DMS114 treated with DMSO at 0.1 percent for 48 hours (cell line): ENCODE results near the gene RASAL2.

Experiments used
- DNase-seq: peaks from one replicate; lab custom pipeline; 2025; ENCODE audit not compliant: unreplicated experiment; lab: John Stamatoyannopoulos, UW

The RASAL2 gene

DNA sequence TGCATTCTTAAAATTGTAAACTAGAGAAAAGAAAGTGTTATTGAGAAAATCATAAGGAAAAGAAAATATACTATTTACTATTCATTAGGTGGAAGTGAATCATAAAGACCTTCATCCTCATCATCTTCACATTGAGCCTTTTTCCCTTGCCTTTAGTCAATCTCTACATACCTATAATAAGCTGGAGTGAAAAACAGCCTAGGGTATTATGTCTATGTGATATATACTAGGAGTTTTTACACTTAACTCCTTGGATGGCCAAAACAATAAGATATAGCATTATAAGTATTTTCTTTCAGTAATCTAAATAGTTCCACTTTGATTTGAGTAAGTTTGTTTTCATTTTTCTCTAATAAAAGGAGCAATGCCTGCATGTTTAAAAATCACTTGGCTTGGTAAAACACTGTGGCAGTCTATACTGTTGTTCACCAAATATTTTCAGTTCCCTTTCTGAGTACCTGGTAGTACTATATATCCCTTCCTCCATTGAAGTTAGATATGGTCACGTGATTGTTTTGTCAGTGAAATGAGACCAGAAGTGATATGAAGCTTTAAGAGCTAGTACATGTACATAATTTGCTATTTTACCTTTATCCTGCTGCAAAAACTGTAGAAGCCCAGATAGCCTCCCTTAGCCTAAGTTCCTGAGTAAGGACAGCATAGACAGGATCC, 324.5 kb downstream of the RASAL2 start:
- DNase-seq, result no peak

DNA sequence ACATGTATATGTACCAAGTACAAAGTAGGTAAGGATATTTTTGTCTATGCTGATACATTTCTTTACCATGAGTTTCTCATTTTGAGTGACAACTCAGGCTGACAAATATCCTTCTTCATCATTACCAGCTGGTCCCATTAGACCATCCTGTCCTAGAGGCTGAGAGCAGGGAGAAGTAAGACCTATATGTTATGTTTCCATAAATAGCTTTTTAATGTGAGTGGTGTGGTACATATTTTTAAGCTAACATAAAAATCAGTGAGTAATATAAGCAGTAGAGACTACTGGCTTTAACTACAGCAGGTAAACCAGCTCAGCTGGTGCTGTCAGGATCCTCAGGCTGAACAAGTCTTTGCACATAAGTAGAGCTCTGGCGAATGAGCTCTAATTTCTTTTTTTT, 340.5 kb downstream of the RASAL2 start:
- no peak for DNase-seq

DNA sequence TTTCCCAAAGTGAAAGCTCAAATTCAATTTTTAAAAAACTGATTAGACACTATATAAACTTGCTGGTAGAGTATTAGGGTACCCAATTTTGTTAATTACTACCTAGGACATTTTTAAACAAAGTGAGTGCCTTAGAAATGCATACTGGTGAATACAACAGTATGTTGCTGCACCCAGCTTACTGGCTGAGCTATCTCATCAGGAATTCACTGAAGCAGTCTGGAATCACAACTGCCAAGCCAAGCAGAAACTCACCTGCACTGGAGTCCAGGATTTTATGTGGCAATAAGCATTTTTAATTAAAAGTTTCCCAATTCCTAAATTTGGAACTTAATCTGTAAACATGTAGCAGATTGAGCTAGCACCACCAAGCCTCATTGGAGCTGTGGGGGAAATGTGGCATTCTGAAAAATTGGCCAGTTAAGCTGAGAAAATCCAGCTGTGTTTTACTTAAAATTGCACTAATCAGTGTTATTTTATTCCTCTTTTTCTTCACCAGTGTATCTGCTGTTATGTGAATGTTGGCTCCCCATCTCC, 341.1 kb downstream of the RASAL2 start:
- DNase-seq, result no peak

DNA sequence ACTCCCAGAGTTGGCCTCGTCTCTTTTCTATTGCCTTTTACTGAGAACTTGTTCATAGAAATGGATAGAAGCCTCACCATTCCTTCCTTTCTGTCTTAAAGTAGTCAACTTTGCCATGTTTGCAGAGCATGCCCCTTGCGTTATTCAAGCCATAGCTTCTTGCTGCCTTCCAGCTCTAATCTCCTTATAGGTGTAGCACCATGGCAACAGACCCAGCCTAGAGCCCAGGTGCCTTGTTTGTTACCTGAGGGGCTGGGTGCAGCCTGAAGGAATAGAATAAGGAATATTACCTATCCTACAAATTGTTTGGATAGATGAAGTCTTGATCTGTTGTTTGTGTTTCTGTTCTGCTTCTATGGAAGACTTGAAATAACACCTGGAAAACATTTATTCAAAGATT, 343.0 kb downstream of the RASAL2 start:
- no peak for DNase-seq

DNA sequence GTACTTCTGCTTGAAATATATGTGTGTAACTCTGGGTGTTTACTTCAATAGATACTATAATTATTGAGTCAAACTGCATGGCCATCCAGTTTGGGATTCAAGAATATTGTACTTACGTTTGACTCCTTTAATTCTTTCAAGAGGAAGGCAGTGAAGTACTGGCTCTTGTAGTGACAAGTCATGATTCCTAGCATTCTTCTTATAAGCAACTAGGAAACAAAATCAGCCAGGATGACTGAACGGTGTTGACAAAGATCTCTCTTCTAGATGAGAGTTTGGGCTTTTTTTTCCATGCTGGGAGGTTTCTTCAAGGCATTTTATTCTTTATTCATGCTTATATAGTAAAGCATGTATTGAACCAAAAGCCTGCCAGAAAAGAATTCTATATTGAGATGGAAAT, 344.5 kb downstream of the RASAL2 start:
- no peak for DNase-seq

DNA sequence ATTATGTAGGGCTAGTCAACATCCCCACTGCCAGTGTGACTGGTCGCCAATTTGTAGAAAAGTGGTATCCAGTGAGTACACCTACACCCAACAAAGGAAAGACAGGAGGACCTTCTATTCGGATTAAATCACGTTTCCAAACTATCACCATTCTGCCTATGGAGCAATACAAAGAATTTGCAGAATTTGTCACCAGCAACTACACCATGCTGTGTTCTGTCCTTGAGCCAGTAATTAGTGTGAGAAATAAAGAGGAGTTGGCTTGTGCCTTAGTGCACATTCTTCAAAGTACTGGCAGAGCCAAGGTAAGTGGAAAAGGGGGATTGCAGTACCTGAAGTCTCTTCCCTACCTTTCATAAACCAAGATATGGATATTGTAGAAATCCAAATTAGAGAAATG, 349.0 kb downstream of the RASAL2 start:
- DNase-seq, result no peak

DNA sequence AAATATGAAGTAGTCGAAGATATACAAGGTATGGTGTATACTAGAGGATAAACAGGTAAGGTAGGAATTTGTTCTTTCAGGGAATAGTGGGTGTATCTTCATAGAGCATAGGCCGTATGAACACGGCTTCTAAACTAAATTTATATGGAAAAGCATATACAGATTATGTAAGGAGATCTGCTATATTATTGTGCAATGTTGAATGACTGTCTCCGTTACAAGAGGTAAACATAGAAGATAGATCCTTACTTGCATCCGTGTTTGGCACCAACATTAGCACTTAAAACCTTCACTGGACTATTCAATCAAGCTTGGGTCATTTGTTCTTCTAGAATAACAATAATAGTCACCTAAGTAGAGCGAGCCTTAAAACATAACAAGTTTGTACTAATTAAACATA, 357.0 kb downstream of the RASAL2 start:
- no peak for DNase-seq

DNA sequence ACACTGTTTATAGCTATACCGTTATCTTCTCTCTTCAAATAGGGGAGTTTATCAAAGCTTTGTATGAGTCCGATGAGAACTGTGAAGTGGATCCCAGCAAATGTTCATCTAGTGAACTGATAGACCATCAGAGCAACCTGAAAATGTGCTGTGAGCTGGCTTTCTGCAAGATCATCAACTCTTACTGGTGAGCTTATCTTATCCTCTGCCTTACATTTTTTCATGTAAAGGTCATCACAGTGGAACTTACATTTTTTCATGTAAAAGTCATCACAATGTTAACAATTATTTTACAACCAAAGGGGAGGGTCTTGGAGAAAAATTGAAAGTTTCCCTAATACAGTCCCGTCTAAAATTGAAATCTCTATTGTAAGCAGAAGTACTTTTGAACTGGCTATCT, 357.6 kb downstream of the RASAL2 start:
- DNase-seq, result no peak

DNA sequence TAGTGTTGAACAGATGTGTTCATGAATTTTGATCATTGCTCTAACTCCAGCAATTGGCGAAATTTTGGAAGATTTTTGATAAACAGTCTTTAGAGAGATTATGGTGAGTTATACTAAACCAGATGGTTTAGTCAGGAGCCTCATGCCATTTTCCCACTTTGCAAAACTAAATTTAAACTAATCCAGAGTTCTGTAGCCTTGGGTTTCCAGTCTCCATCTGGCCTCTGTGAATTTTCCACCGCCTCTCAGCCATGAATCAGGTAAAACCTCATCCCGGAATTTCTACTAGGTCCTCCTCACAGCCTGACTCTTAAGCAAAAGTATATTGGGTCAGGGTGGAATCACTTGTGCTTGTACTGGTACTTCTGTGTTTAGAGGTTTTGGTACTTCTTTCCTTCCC, 358.1 kb downstream of the RASAL2 start:
- no peak for DNase-seq

DNA sequence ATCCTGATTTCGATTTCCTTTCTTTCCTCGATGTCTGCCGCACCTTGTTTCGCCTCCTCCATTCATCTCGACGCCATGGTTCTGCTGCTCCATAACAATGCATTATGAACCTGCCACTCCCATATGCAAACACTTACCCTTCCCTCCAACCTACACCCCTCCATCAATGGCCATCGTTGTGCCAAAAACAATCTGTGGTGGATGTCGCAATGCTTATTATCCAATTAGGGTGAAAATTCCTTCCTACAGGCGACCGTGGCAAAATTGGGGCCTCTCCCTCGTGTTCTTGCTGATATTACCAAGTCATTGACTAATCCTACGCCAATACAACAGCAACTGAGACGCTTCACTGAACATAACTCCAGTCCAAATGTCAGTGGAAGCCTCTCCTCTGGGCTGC, 362.6 kb downstream of the RASAL2 start:
- no peak for DNase-seq

DNA sequence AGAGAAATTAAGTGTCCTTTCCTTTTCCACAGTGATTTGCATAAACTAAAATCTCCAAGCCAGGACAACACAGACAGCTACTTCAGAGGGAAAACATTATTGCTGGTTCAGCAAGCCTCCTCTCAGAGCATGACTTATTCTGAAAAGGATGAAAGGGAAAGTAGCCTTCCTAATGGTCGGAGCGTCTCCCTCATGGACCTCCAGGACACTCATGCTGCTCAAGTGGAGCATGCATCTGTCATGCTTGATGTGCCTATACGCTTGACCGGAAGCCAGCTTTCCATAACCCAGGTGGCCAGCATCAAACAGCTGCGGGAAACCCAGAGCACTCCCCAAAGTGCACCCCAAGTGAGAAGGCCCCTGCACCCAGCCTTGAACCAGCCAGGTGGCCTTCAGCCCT, 363.7 kb downstream of the RASAL2 start:
- DNase-seq, result no peak

DNA sequence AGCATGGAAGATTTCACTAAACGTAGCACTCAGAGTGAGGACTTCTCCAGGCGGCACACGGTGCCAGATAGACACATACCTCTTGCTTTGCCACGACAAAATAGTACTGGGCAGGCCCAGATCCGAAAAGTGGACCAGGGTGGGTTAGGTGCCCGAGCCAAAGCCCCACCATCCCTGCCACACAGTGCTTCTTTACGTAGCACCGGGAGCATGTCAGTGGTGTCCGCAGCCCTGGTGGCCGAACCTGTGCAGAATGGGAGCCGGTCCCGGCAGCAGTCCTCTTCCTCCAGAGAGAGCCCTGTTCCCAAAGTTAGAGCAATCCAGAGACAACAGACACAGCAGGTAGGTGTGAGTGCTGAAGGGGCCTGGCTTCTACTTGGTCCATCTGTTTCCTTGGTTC, 364.3 kb downstream of the RASAL2 start:
- DNase-seq, result no peak

DNA sequence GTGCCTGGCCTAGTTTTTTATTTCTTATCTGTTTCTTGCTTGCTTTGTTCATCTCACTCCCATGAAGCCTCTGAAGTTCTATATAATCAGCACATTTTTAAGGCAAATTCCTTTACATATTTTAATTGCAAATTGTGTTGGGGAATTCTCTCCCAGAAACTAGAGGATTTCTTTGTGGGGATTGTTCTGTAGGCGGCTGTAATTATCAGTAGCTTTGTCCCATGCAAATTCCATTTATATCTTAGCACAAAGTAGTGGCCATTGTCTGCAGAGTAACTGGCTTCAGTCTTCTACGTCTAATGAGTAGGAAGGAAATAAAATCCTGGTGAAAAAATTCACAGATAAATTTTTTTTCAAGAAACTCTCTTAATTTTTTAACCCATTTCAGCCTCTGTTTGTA, 367.2 kb downstream of the RASAL2 start:
- DNase-seq, result no peak

DNA sequence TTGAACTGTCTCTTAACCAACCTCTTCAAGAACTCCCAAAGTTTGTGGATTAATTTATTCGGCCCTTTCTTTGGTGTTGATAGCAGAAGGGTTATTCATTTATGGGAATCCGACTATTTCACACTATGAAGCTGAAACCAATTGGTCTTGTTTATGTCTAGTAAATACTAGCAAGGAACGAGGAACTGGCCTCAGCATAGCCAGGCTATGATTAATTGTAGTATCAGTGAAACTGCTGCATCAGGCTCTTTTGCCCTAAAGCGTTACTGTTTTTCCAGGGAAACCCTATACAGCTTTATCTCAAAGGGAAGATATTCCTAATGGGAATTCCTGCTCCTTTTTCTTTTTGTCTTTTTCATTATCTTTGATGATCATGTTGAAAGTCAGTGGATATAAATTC, 367.8 kb downstream of the RASAL2 start:
- DNase-seq, result no peak

DNA sequence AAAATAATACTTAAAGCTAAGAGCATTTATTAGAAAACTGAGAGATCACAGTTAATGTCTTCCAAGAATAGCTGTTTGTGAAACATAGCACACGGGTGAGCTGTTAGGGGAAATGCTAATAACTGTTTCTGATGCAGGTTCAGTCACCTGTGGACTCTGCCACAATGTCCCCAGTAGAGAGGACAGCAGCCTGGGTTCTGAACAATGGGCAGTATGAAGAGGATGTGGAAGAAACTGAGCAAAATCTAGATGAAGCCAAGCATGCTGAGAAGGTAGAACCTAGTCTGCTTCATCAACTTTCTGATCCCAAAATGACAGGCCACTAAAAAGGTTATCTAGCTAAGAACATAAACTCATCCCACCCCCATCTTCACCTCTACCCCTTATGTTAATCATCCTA, 370.2 kb downstream of the RASAL2 start:
- no peak for DNase-seq

DNA sequence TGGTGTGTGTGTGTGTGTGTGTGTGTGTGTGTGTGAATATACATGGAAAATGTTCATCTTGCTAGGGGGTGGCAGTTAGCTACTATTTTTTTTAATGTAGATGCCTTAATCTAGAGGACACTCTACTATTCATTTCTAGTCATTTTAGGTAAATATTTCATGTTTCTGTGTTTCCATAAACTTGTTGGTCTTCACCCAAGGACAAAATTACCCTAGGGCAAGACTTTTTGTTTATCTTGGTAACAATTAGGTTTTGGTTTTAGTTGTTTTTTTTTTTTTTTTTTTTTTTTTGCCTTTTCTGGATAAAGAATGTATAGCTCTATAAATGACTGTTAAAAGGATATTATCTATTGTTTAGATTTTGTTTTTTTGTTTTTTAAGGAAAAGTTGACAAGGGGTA, 370.7 kb downstream of the RASAL2 start:
- no peak for DNase-seq

DNA sequence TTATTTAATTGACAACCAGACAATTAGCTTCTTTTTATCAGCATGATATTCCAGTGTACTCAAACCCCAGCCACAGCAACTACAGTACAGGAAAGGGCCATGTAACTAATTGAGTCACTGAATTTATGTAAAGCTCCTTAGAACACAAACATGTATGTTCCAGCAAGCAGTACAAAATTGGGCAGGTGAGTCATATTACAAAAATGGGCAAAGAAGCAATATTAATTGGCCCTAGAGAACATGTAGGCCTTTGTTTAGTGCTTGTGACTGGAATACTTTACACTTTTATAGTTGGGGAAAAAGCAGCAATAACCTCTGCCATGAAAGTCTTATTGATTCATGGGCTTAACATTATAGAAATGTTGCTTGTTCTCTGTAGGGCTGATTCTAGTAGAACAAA, 371.1 kb downstream of the RASAL2 start:
- DNase-seq, result no peak

DNA sequence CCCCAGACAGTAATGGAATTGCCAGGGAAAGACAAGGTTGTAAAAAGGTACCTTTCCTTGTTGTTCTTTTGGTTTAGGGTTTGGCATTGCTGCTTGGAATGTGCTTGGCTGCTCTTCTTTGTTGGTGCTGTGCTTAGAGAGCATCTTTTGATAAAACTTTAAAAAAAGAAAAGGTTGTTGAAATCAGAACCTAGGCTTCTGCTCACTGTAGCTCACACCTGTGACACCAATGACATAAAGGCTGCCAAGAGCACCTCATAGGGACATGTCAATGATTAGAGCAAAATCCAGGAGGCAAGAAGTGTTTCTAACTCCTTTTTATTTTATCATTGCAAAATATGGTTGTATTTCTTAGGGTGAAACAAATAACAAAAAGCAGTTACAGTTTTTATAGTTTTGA, 373.9 kb downstream of the RASAL2 start:
- DNase-seq, result no peak

DNA sequence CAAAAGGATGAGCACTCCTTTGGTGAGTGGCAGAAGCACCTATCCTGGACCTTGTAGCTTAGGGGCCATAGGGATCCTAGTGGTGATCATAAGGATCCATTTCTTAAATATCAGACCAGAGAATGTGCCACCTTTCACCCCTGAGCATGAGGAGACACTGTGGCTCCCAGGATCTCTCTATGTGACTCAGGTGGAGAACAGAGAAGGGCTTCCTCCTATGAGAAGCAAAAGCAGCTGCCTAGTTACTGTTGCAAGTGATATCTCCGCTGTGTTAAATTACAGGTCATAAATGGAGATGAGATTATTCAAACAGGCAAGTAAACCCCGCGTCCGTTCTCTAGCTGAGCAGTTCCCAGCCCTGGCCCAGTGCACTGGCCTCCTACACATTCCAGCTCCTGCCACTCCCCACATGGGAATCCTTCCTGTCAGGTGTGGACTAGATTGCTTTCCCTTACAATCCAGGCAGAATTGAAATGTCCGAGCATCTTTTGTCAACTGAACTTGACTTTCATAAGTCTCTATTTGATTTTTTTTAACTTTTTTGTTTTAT, 376.6 kb downstream of the RASAL2 start:
- DNase-seq, result no peak

DNA sequence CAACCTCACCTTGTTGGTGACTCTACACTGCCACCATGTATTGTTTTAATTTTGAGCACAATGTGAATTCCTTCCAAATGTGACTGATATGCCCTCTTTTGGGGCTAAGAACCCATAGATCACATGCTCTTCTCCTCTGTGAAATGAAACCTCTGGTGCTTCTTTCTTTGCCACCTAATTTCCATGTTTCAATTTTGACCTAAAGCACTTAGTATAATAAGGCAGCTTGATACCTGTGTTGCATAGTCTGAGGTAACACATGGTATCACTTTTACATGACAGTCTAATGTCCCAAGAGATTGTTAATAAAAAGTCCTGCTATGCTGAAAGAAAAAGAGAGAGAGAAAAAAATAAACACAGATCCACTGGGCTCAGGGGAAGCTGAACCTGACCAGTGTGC, 378.6 kb downstream of the RASAL2 start:
- no peak for DNase-seq

DNA sequence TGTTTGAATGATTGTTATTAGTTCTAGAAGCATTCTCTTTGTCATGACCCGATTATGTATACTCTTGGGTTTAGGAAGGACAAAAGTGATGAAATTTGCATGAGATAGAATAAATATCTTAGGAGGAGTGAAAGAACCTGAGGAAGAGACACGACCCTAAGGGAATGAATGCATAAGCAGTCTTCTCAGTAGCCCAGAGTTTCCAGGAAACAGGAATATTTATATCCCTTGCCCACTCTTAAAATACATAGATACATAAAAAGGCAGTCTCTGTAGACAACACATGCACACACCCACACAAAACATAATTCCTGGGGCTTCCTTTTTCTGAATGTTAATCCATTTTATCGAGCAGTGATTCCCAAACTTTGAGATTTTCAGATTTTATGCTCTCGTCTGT, 383.5 kb downstream of the RASAL2 start:
- no peak for DNase-seq

DNA sequence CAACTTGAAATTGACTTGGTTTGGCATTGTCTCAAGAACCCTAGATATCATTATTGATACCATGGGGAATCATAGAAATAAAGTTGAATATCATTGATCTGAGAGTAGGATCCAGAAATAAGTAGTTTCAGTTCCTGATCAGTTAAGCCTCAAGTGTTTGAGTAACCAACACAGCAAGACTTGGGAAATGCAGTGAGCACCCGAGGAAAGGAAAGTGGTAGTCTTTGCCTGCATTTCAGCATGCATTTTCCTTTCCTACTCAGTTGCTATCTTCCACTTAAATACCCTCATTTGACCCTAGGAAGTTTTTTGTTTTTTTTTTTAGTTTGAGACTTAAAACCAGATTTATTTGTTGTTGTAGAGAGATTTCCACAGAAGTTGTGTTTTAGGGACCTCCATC, 383.9 kb downstream of the RASAL2 start:
- no peak for DNase-seq
